Ishikawa (cell line): Measurements from ENCODE around the gene CDKN2B-AS1.

Experiments used
- CEBPB ChIP-seq: IDR thresholded peaks from 2 replicates; pipeline ENCODE4 v1.6.1; 2012
- CREB1 ChIP-seq: IDR thresholded peaks from 2 replicates; pipeline ENCODE4 v1.6.1; 2012; ENCODE audit warnings: low read depth
- EGR1 ChIP-seq: IDR thresholded peaks from 2 replicates; pipeline ENCODE4 v1.6.1; 2012
- EP300 ChIP-seq: IDR thresholded peaks from 2 replicates; pipeline ENCODE4 v1.6.1; 2012; ENCODE audit warnings: borderline replicate concordance
- FOXM1 ChIP-seq: IDR thresholded peaks from 2 replicates; pipeline ENCODE4 v1.6.1; 2012; ENCODE audit warnings: low read depth, borderline replicate concordance
- MAX ChIP-seq: IDR thresholded peaks from 2 replicates; pipeline ENCODE4 v1.6.1; 2012
- NFIC ChIP-seq: IDR thresholded peaks from 2 replicates; pipeline ENCODE4 v1.6.1; 2012
- RAD21 ChIP-seq: IDR thresholded peaks from 2 replicates; pipeline ENCODE4 v1.6.1; 2012; ENCODE audit warnings: low read depth
- TAF1 ChIP-seq: IDR thresholded peaks from 2 replicates; pipeline ENCODE4 v1.6.1; 2012; ENCODE audit warnings: low read depth, mild to moderate bottlenecking
- TCF12 ChIP-seq: IDR thresholded peaks from 2 replicates; pipeline ENCODE4 v1.6.1; 2012; ENCODE audit warnings: low read depth
- TEAD4 ChIP-seq: IDR thresholded peaks from 2 replicates; pipeline ENCODE4 v1.6.1; 2012
- USF1 ChIP-seq: IDR thresholded peaks from 2 replicates; pipeline ENCODE4 v1.6.1; 2012
- YY1 ChIP-seq: IDR thresholded peaks from 2 replicates; pipeline ENCODE4 v1.6.1; 2012; ENCODE audit warnings: low read depth
- ZBTB7A ChIP-seq: IDR thresholded peaks from 2 replicates; pipeline ENCODE4 v1.6.1; 2012; ENCODE audit warnings: low read depth
- TF ChIP-seq, protein P1 (sequence below): IDR thresholded peaks from 2 replicates; pipeline ENCODE4 v1.6.1; 2012; ENCODE audit warnings: low read depth, mild to moderate bottlenecking

Gene CDKN2B-AS1

DNA sequence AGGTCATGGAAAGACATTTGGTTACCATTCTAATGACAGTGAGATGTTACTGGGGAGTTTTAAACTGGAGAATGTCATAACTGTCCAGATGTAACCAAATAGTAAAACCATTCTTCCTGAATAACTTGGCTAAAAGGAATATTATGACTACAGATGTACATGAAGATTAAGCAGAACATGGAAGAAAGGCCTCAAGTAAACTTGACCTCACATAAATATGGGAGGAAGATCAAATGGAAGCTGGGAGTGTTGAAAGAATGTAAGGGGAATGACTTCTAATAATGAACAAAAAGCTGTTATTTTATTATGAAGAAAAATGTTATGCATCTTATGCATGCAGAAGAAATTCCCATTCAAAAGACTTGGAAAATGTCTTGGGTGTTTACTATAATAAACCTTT is 122.2 kb downstream of the CDKN2B-AS1 start:
- no peak for TF ChIP-seq ZBTB7A
- TF ChIP-seq, protein P1, sequence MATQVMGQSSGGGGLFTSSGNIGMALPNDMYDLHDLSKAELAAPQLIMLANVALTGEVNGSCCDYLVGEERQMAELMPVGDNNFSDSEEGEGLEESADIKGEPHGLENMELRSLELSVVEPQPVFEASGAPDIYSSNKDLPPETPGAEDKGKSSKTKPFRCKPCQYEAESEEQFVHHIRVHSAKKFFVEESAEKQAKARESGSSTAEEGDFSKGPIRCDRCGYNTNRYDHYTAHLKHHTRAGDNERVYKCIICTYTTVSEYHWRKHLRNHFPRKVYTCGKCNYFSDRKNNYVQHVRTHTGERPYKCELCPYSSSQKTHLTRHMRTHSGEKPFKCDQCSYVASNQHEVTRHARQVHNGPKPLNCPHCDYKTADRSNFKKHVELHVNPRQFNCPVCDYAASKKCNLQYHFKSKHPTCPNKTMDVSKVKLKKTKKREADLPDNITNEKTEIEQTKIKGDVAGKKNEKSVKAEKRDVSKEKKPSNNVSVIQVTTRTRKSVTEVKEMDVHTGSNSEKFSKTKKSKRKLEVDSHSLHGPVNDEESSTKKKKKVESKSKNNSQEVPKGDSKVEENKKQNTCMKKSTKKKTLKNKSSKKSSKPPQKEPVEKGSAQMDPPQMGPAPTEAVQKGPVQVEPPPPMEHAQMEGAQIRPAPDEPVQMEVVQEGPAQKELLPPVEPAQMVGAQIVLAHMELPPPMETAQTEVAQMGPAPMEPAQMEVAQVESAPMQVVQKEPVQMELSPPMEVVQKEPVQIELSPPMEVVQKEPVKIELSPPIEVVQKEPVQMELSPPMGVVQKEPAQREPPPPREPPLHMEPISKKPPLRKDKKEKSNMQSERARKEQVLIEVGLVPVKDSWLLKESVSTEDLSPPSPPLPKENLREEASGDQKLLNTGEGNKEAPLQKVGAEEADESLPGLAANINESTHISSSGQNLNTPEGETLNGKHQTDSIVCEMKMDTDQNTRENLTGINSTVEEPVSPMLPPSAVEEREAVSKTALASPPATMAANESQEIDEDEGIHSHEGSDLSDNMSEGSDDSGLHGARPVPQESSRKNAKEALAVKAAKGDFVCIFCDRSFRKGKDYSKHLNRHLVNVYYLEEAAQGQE = no peak
- TF ChIP-seq EP300 = no peak
- TF ChIP-seq YY1 = no peak
- TF ChIP-seq MAX = no peak
- no peak for TF ChIP-seq TEAD4
- no peak for TF ChIP-seq TCF12
- no peak for TF ChIP-seq RAD21
- no peak for TF ChIP-seq CEBPB
- TF ChIP-seq NFIC = no peak
- no peak for TF ChIP-seq USF1
- TF ChIP-seq FOXM1 = no peak
- TF ChIP-seq TAF1 = no peak
- TF ChIP-seq CREB1 = no peak
- TF ChIP-seq EGR1 = no peak

DNA sequence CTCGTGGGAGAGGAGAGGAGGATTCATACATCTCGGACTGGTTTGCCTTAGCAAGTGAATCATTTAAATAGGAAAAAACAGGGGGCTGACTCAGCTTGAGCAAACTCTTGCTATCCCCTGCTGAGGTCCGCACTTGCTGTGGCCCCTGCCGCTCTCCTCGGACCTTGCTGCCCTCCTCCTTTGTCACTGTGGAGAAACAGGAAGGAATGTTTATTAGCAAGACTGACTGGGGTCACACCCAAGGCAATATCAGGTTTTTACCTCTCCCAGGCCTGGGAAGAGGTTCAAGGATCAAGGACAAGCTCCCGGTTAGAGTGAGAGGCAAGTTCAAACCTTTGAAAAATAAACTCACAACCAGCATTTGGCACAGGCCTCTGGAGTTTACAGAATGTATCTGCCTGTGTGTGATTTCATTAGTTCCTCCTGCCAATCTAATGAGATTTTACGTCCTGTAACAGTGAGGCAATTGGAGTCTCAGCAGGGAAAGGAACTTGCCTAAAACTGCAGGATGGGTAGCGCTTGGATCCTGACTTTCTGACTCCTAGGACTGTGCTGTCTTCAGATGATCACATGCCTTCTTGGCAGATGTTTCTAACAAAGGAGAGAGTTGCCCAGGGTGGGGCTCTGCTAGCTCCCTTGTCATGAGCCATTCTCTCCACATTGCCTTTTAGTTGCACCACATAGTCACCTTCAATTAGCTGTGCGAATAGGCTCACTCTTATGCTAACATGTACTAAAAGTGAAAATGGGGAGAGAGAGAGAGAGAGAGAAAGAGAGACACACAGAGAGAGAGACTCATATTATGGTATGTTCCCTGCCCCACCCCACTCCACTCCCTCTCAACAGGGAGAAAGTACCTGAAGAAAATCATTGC is 123.2 kb downstream of the CDKN2B-AS1 start:
- TF ChIP-seq EGR1 = no peak

DNA sequence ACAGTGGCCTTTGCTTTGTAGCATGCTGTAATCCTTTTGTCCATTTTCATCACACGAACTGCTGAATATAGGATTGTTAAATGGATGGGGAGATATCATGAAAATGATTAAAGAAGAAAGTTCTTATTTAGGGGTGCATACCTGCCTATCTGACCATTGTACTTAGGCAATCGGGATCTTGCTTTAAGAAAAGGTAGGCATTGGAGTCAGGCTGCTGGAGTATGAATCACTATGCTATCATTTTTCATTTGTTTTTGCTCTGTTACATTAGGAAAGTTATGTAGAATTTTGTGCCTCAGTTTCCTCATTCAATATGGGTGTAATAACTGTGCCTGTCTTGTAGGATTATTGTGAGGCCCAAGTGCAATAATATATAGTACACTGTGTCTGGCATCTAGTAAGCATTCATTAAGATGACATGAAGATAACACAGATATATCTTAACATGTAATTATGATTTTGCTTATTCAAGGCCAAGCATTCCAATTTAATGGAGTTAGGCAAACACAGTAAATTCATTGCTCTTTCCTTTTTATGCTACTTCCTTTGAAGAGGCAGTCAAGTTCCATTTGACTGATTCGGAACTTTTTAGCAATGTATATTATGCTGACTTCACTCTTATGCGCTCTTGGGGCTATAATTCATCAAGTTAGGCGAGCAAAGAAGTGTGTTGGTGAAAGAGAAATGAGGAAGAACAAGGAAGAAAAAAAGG is 124.4 kb downstream of the CDKN2B-AS1 start:
- TF ChIP-seq FOXM1 = no peak
- TF ChIP-seq CREB1 = no peak
- TF ChIP-seq MAX = no peak
- TF ChIP-seq RAD21 = no peak
- no peak for TF ChIP-seq ZBTB7A

DNA sequence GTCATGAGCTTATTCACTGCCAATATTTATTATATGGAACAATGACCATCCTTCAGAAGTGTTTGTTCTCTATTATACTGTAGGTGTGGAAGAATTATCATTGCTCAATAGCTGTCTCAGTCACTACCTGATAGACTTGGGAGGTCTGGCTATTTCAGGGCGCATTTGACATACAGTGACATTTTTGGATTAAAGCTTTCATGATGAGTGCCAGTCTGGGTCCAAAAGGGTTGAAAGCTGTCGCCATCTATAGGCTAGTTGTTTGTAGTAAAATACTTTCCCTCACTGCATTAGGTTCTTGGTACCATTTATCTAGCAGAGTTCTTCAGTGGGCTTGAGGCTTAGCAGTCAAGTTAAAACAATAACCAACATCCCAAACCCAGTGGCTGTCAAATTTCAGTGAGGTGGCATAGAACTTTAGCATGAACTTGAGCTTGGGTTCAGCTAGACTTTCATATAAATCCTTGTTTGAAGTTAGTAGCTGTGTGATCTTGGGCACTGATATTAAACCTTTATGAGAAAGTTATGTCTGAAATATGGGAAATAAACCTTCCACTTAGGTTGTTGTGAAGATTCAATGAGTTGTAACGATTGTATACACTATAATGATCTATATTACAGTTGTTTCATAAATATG is 125.0 kb downstream of the CDKN2B-AS1 start:
- TF ChIP-seq MAX = no peak
- no peak for TF ChIP-seq YY1
- peak; percentile 80 for TF ChIP-seq RAD21
- TF ChIP-seq, protein P1 = no peak

GRCh38 chr9:22120159-22120549 is 125.6 kb downstream of the CDKN2B-AS1 start:
- no peak for TF ChIP-seq CREB1
- TF ChIP-seq CEBPB = no peak
- TF ChIP-seq MAX = no peak
- TF ChIP-seq TAF1 = no peak
- TF ChIP-seq FOXM1 = no peak
- TF ChIP-seq YY1 = no peak
- no peak for TF ChIP-seq EGR1
- no peak for TF ChIP-seq TEAD4
- TF ChIP-seq ZBTB7A = no peak
- TF ChIP-seq NFIC = no peak
- no peak for TF ChIP-seq TCF12
- TF ChIP-seq, protein P1 = no peak
- TF ChIP-seq EP300 = no peak
- TF ChIP-seq USF1 = no peak
- TF ChIP-seq RAD21 = no peak
